Brain microvascular endothelial cell (primary cell): ENCODE data around the gene PLA2G6.

Experiments
- DNase-seq: peaks from one replicate; pipeline ENCODE4 v3.0.0-alpha.2; 2020
- H3K27ac ChIP-seq: fragments of 250-450 bp; sonication (Bioruptor Pico); 2 replicates; pipeline ENCODE4 v1.5.1; 2020; ENCODE audit warnings: mild to moderate bottlenecking, moderate library complexity
- H3K27me3 ChIP-seq: fragments of 250-450 bp; sonication (Bioruptor Pico); replicated peaks from 2 replicates; pipeline ENCODE4 v1.5.1; 2020; ENCODE audit warnings: mild to moderate bottlenecking
- H3K36me3 ChIP-seq: fragments of 250-450 bp; sonication (Bioruptor Pico); replicated peaks from 2 replicates; pipeline ENCODE4 v1.5.1; 2020; ENCODE audit warnings: mild to moderate bottlenecking
- H3K4me3 ChIP-seq: 2 replicates; pipeline ENCODE4 v1.5.1; 2011; ENCODE audit warnings: low read depth, mild to moderate bottlenecking, control low read depth, low read length, moderate library complexity
- CTCF ChIP-seq: IDR thresholded peaks from 2 replicates; pipeline ENCODE4 v1.5.1; 2011; ENCODE audit warnings: low read depth, mild to moderate bottlenecking, moderate library complexity, low read length, control low read depth, inconsistent platforms; ENCODE audit errors: missing control alignments
- in situ Hi-C: cut with HindIII; loops from 2 replicates; pipeline ENCODE4 v1.10.0; 2017; ENCODE audit warnings: low sequenced_read_pairs, low pct_ligation_motif_present

PLA2G6 gene

GRCh38 chr22:38110863-38111852 is 70.5 kb downstream of the PLA2G6 start:
- no peak overlapping the region for H3K27ac ChIP-seq
- no peak for DNase-seq
- TF ChIP-seq CTCF = no peak
- H3K36me3 ChIP-seq = no peaks in the 10 kb centered on the region
- H3K27me3 ChIP-seq = no peaks in the 10 kb centered on the region
- in situ Hi-C loops = no loop called here
- no peak overlapping the region for H3K4me3 ChIP-seq

- H3K27ac ChIP-seq = no peak within 1 kb of the TSS
- no peak for TF ChIP-seq CTCF
- in situ Hi-C loops = no loop called here
- H3K36me3 ChIP-seq = no peaks in the 10 kb centered on the region
- no peak within 1 kb of the TSS for H3K4me3 ChIP-seq
- H3K27me3 ChIP-seq = no peaks in the 10 kb centered on the region
- DNase-seq = no peak
Observed at GRCh38 chr22:38110008-38110862, 71.4 kb downstream of the PLA2G6 start, which contains the start of gene BAIAP2L2. TSS of gene BAIAP2L2 (minus strand) at chr22:38110684. CDS start at chr22:38110525, 159 bp downstream.

- Histone ChIP-seq H3K4me3 (no peak overlapping the region), H3K36me3 (no peaks in the 10 kb centered on the region), H3K27me3 (no peaks in the 10 kb centered on the region), H3K27ac (no peak overlapping the region)
- in situ Hi-C loops = no loop called here
- TF ChIP-seq CTCF = no peak
- no peak for DNase-seq
Observed at GRCh38 chr22:38109371-38110001, 72.1 kb downstream of the PLA2G6 start.

GRCh38 chr22:38108561-38109319 is 72.9 kb downstream of the PLA2G6 start:
- Histone ChIP-seq H3K27ac (no peak overlapping the region), H3K36me3 (no peaks in the 10 kb centered on the region), H3K27me3 (no peaks in the 10 kb centered on the region), H3K4me3 (no peak overlapping the region)
- in situ Hi-C loops = no loop called here
- DNase-seq = no peak
- TF ChIP-seq CTCF = no peak
